ENCODE measurements around the gene DIPK1C. TPM values are rescaled to one million over a fixed set of nuclear protein-coding genes. Genes with fewer than 3 reads are reported as not detected.

DIPK1C gene
- total RNA-seq, 2 experiments from 2014 or later = not detected

DNA sequence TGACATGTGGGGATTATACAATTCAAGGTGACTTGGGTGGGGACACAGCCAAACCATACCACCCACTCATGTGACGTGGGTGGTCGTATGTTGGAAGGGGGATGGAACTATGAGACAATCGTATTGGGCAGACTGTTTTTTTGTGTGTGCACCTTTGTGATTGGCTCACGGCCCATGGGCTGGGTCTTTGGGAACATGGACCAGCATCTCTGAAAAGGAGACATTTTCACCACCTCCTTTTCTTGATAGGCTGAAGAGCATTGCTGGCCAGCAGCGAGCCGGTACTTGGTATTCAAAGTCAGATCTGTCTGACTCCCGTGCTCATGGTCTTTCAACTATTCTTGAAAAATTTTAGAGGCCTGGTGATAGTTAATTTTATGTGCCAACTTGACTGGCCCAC lies 62.1 kb downstream of the DIPK1C start:
- ChIA-PET CTCF (no interaction called here), POLR2A (no interaction called here)
- Mint-ChIP-seq H3K4me3 (no peak overlapping the region), H3K27ac (no peak overlapping the region), H3K4me1 (ENCODE audit: low read depth) (peaks cover 17% of the 10 kb centered on the region), H3K27me3 (peaks cover 11% of the 10 kb centered on the region), H3K9me3 (no peaks in the 10 kb centered on the region), H3K36me3 (ENCODE audit: low read depth) (no peaks in the 10 kb centered on the region)
- no peaks in the 10 kb centered on the region for H3K27me3 ChIP-seq (ENCODE audit: control insufficient read depth in 1 of 2, insufficient read depth in 2 of 2, low read length in 2 of 2)
- no peaks in the 10 kb centered on the region for H3K36me3 ChIP-seq (ENCODE audit: insufficient read depth, low read length)
- TF ChIP-seq, protein P1, sequence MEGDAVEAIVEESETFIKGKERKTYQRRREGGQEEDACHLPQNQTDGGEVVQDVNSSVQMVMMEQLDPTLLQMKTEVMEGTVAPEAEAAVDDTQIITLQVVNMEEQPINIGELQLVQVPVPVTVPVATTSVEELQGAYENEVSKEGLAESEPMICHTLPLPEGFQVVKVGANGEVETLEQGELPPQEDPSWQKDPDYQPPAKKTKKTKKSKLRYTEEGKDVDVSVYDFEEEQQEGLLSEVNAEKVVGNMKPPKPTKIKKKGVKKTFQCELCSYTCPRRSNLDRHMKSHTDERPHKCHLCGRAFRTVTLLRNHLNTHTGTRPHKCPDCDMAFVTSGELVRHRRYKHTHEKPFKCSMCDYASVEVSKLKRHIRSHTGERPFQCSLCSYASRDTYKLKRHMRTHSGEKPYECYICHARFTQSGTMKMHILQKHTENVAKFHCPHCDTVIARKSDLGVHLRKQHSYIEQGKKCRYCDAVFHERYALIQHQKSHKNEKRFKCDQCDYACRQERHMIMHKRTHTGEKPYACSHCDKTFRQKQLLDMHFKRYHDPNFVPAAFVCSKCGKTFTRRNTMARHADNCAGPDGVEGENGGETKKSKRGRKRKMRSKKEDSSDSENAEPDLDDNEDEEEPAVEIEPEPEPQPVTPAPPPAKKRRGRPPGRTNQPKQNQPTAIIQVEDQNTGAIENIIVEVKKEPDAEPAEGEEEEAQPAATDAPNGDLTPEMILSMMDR (IDR thresholded peaks at IDR 0.05) = no peak
- no peak overlapping the region for H3K27ac ChIP-seq (ENCODE audit: low read depth in 1 of 2, low read length in 2 of 2)
- H3K4me3 ChIP-seq (ENCODE audit: low read length) = no peak overlapping the region
- no peak for ATAC-seq (ENCODE audit: poor library complexity)
- no peak for DNase-seq
- peaks cover 0 to 2% of the 10 kb centered on the region in 2 experiments for H3K9me3 ChIP-seq (ENCODE audit: control insufficient read depth in 1 of 2, insufficient read depth in 1 of 2, low read length in 2 of 2)
- H3K4me1 ChIP-seq (ENCODE audit: insufficient read depth, low read length) = peaks cover 3% of the 10 kb centered on the region
- intact Hi-C loops (cut with DNase I, micrococcal nuclease) = no loop called here

DNA sequence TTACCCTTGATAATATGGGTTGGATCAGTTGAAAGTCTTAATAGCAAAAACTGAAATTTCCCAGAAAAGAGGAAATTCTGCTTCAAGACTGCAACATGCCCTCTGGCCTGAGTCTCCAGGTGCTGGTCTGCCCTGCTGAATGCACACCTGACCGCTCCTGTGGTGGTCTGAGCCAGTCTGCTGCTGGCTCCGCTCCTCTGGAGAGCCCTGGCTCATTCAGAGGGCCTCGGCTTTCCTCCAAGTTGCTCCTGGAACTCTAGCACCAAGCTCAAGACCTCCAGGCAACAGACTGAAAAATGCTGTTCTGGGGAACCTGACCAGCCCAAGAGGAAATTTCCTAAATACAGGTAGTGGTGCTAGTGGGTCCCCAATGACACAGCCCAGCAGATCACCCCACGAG lies 64.8 kb downstream of the DIPK1C start:
- no peaks in the 10 kb centered on the region for H3K27me3 ChIP-seq (ENCODE audit: control insufficient read depth in 1 of 2, insufficient read depth in 2 of 2, low read length in 2 of 2)
- TF ChIP-seq, protein P1 (IDR thresholded peaks at IDR 0.05) = no peak
- intact Hi-C loops (cut with DNase I, micrococcal nuclease) = no loop called here
- H3K9me3 Mint-ChIP-seq = no peaks in the 10 kb centered on the region
- ChIA-PET POLR2A (no interaction called here), CTCF (interaction anchor here (1.9 kb wide), 1 partner anchor 101 kb away, joined by 6 read pairs; no protein-coding TSS in a partner anchor)
- peaks cover 0 to 4% of the 10 kb centered on the region in 2 experiments for H3K9me3 ChIP-seq (ENCODE audit: control insufficient read depth in 1 of 2, insufficient read depth in 1 of 2, low read length in 2 of 2)
- H3K27ac ChIP-seq (ENCODE audit: low read depth in 1 of 2, low read length in 2 of 2) = no peak overlapping the region
- H3K4me1 Mint-ChIP-seq (ENCODE audit: low read depth) = peaks cover 13% of the 10 kb centered on the region
- no peak for DNase-seq
- H3K36me3 ChIP-seq (ENCODE audit: insufficient read depth, low read length) = no peaks in the 10 kb centered on the region
- H3K4me1 ChIP-seq (ENCODE audit: insufficient read depth, low read length) = peaks cover 10% of the 10 kb centered on the region
- H3K27me3 Mint-ChIP-seq = peaks cover 9% of the 10 kb centered on the region
- H3K4me3 Mint-ChIP-seq = no peak overlapping the region
- H3K27ac Mint-ChIP-seq = no peak overlapping the region
- H3K36me3 Mint-ChIP-seq (ENCODE audit: low read depth) = no peaks in the 10 kb centered on the region
- no peak overlapping the region for H3K4me3 ChIP-seq (ENCODE audit: low read length)
- no peak for ATAC-seq (ENCODE audit: poor library complexity)

DNA sequence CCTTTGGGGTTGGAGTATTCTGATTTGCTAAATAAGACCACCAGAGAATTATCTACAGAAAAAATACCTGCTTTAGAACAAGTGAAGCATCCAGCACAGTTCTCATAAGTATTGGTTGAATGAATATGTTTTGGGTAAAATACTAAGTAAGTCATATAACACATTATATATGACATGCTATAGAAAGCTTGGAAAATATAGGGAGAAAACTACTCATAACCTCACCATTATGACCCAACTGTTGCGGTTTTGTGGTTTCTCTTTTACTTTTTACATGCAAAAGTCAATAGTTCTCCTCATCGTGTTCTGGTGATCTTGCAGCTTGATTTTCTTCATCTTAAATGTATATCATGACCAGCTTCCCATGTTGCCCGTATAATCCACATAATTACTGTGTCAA lies 66.2 kb downstream of the DIPK1C start:
- H3K27ac Mint-ChIP-seq = no peak overlapping the region
- intact Hi-C loops (cut with DNase I, micrococcal nuclease) = no loop called here
- Histone ChIP-seq H3K27me3 (ENCODE audit: control insufficient read depth in 1 of 2, insufficient read depth in 2 of 2, low read length in 2 of 2) (no peaks in the 10 kb centered on the region), H3K4me1 (ENCODE audit: insufficient read depth, low read length) (peaks cover 10% of the 10 kb centered on the region), H3K36me3 (ENCODE audit: insufficient read depth, low read length) (no peaks in the 10 kb centered on the region), H3K27ac (ENCODE audit: low read depth in 1 of 2, low read length in 2 of 2) (no peak overlapping the region), H3K9me3 (ENCODE audit: control insufficient read depth in 1 of 2, insufficient read depth in 1 of 2, low read length in 2 of 2) (peaks cover 0 to 4% of the 10 kb centered on the region in 2 experiments), H3K4me3 (ENCODE audit: low read length) (no peak overlapping the region)
- no peaks in the 10 kb centered on the region for H3K9me3 Mint-ChIP-seq
- DNase-seq = no peak
- POLR2A ChIA-PET = no interaction called here
- H3K36me3 Mint-ChIP-seq (ENCODE audit: low read depth) = no peaks in the 10 kb centered on the region
- H3K4me3 Mint-ChIP-seq = no peak overlapping the region
- peaks cover 13% of the 10 kb centered on the region for H3K4me1 Mint-ChIP-seq (ENCODE audit: low read depth)
- CTCF ChIA-PET = interaction anchor here (0.9 to 1.9 kb wide), 2 partner anchors 48 to 103 kb away, joined by 3 to 6 read pairs; no protein-coding TSS in a partner anchor
- H3K27me3 Mint-ChIP-seq = peaks cover 6% of the 10 kb centered on the region
- no peak for ATAC-seq (ENCODE audit: poor library complexity)
- TF ChIP-seq, protein P1 (IDR thresholded peaks at IDR 0.05) = no peak
